ENCODE results near the gene LONP1. TPM values are rescaled to one million over a fixed set of nuclear protein-coding genes. Genes with fewer than 3 reads are reported as not detected.
"Not testable (repeated sequence)": the region's sequence is repeated elsewhere in the genome, so short reads cannot be mapped to it uniquely, and the experiment has no call there.

The LONP1 gene
- total RNA-seq, 1 experiment from 2014 or later, result 180 TPM

- H3K4me3 ChIP-seq (replicated peaks in 1 of 2; ENCODE audit: low read depth in 1 of 2, low read length in 2 of 2); intact Hi-C loops (cut with micrococcal nuclease); H3K9me3 ChIP-seq (ENCODE audit: control insufficient read depth in 1 of 2, insufficient read depth in 1 of 2, low read depth in 1 of 2, low read length in 2 of 2); DNase-seq (ENCODE audit: low read depth, low spot score); BruUV-seq (replicated peaks); H3K4me1 ChIP-seq (ENCODE audit: control insufficient read depth in 1 of 2, insufficient read depth in 2 of 2, low read length in 2 of 2); RAD21 ChIA-PET (ENCODE audit: low non-redundant PET in 1 of 2, low total read pairs in 2 of 2, uncharacterized antibody in 2 of 2, unreplicated experiment in 2 of 2); H3K4me2 ChIP-seq (ENCODE audit: low read length); H2AFZ ChIP-seq (ENCODE audit: low read depth, low read length, poor library complexity, severe bottlenecking); H4K20me1 ChIP-seq (ENCODE audit: insufficient read depth); H3K36me3 ChIP-seq (ENCODE audit: control insufficient read depth in 1 of 2, insufficient read depth in 2 of 2, low read length in 2 of 2); H3K9ac ChIP-seq (ENCODE audit: low read length); H3K79me2 ChIP-seq (ENCODE audit: insufficient read depth, low read length); ATAC-seq; H3K27me3 ChIP-seq (ENCODE audit: insufficient read depth, low read length); CTCF ChIA-PET; H3K27ac ChIP-seq (ENCODE audit: low read depth, low read length); H3K9me2 ChIP-seq (ENCODE audit: insufficient read depth): not testable (repeated sequence)
- POLR2A ChIA-PET, result interaction anchor here (0.7 kb wide), 1 partner anchor 25 kb away, joined by 3 read pairs; the partner anchor contains the start of gene CATSPERD
These were observed 25.1 kb upstream of the LONP1 start for GRCh38 chr19:5744999-5745398.

- Histone ChIP-seq H2AFZ (ENCODE audit: low read depth, low read length, poor library complexity, severe bottlenecking) (no peak overlapping the region), H3K4me2 (ENCODE audit: low read length) (no peak overlapping the region), H3K79me2 (ENCODE audit: insufficient read depth, low read length) (no peaks in the 10 kb centered on the region), H3K27ac (ENCODE audit: low read depth, low read length) (no peak overlapping the region), H3K36me3 (ENCODE audit: control insufficient read depth in 1 of 2, insufficient read depth in 2 of 2, low read length in 2 of 2) (no peaks in the 10 kb centered on the region), H3K27me3 (ENCODE audit: insufficient read depth, low read length) (no peaks in the 10 kb centered on the region), H3K9ac (ENCODE audit: low read length) (no peak overlapping the region), H4K20me1 (ENCODE audit: insufficient read depth) (no peaks in the 10 kb centered on the region), H3K9me2 (ENCODE audit: insufficient read depth) (no peaks in the 10 kb centered on the region), H3K4me3 (replicated peaks in 1 of 2; ENCODE audit: low read depth in 1 of 2, low read length in 2 of 2) (no peak overlapping the region), H3K9me3 (ENCODE audit: control insufficient read depth in 1 of 2, insufficient read depth in 1 of 2, low read depth in 1 of 2, low read length in 2 of 2) (no peaks in the 10 kb centered on the region), H3K4me1 (ENCODE audit: control insufficient read depth in 1 of 2, insufficient read depth in 2 of 2, low read length in 2 of 2) (no peaks in the 10 kb centered on the region)
- ChIA-PET CTCF (interaction anchor here (0.7 kb wide), 1 partner anchor 54 kb away, joined by 4 read pairs; no protein-coding TSS in a partner anchor), RAD21 (ENCODE audit: low non-redundant PET in 1 of 2, low total read pairs in 2 of 2, uncharacterized antibody in 2 of 2, unreplicated experiment in 2 of 2) (interaction anchor here in 1 of 2 experiments (0.7 kb wide), 1 partner anchor 30 kb away, joined by 3 read pairs; no protein-coding TSS in a partner anchor), POLR2A (interaction anchor here (0.6 kb wide), 1 partner anchor 52 kb away, joined by 3 read pairs; no protein-coding TSS in a partner anchor)
- intact Hi-C loops (cut with micrococcal nuclease), result no loop called here
- no peak for DNase-seq (ENCODE audit: low read depth, low spot score)
- ATAC-seq, result peak; percentile 47; the same call in 1 of the 2 replicates
- no TSS peak for BruUV-seq (replicated peaks)
- no peak for TF ChIP-seq ZNF274 (IDR thresholded peaks at IDR 0.05; ENCODE audit: low read depth, low read length)
- TF ChIP-seq POLR2AphosphoS5 (IDR thresholded peaks at IDR 0.05; ENCODE audit: low read depth, low read length), result no peak
- no peak for TF ChIP-seq CTCF (IDR thresholded peaks at IDR 0.05 in 2 of 3, conservative IDR thresholded peaks at IDR 0.05 in 1 of 3; ENCODE audit: borderline replicate concordance in 1 of 3, insufficient read depth in 1 of 3, low read depth in 2 of 3, low read length in 2 of 3)
- TF ChIP-seq ZFX (IDR thresholded peaks at IDR 0.05), result no peak
- TF ChIP-seq ZBTB33 (IDR thresholded peaks at IDR 0.05; ENCODE audit: extremely low read depth, insufficient replicate concordance, low read length), result no peak
- no peak for TF ChIP-seq SP1 (IDR thresholded peaks at IDR 0.05; ENCODE audit: low read depth)
- no peak for TF ChIP-seq REST (IDR thresholded peaks at IDR 0.05; ENCODE audit: low read depth)
- TF ChIP-seq EGR1 (IDR thresholded peaks at IDR 0.05; ENCODE audit: low read depth), result no peak
- no peak; the same call in 1 of the 2 replicates for TF ChIP-seq RAD21 (IDR thresholded peaks at IDR 0.05; ENCODE audit: low read depth)
- TF ChIP-seq JUND (IDR thresholded peaks at IDR 0.05), result no peak
- TF ChIP-seq EZH2 (IDR thresholded peaks at IDR 0.05), result no peak
- no peak for TF ChIP-seq FOSL1 (IDR thresholded peaks at IDR 0.05; ENCODE audit: low read depth)
- TF ChIP-seq CEBPB (IDR thresholded peaks at IDR 0.05; ENCODE audit: low read depth), result no peak
These were observed 23.7 kb upstream of the LONP1 start for GRCh38 chr19:5743630-5744029.
